GM18870 (cell line): ENCODE measurements around the gene SLC39A9.
"Not testable (repeated sequence)": the region's sequence is repeated elsewhere in the genome, so short reads cannot be mapped to it uniquely, and the experiment has no call there.

Experiments used
- ATAC-seq: cut with Tn5 transposase; IDR thresholded peaks from one replicate; pipeline ENCODE4 v1.9.1; 2021; ENCODE audit warnings: moderate library complexity; ENCODE audit not compliant: unreplicated experiment

SLC39A9 gene

DNA sequence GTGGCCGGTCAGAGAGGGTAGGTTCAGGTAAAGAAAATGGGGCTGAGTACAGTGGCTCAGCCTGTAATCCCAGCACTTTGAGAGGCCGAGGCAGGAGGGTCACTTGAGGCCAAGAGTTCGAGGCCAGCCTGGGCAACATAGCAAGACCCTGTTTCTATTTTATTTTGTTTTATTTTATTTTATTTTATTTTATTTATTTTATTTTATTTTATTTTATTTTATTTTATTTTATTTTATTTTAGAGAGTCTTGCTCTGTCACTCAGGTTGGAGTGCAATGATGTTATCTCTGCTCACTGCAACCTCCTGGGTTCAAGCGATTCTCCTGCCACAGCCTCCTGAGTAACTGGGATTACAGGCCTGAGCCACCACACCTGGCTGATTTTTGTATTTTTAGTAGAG is 99.4 kb downstream of the SLC39A9 start:
- not testable (repeated sequence) for ATAC-seq

DNA sequence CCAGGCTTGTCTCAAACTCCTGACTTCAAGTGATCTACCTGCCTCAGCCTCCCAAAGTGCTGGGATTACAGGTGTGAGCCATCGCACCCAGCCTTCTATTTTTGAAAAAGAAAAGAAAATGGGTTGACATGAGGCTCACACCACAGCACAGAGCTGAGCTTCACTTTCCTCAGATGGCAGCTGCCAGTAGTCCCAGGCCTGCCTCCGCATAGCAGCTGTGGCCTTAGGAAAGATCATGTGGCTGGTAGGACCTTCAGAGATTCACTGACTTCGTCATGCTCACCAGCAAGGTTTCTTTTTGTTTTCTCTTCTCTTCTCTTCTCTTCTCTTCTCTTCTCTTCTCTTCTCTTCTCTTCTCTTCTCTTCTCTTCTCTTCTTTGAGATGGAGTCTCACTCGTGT is 99.8 kb downstream of the SLC39A9 start:
- ATAC-seq: not testable (repeated sequence)

DNA sequence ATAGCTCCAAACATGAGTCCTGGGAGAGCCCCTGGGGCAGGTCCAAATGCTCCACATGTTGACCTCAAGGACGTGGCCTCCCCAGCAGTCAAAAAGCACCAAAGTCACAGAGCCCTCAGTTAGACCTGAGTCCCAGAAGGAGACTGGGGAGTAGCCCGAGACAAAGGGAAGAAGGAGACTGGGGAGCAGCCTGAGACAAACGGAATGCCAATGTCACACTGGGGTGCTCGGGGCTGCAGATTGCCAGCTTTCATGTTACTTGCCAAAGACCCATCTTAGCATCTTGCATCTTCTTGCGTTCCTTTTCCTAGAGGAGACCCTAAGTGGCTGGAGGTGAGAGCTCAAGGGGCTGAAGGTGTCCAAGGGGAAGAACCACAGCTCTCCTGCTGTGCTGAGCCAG is 100.9 kb downstream of the SLC39A9 start:
- ATAC-seq: no peak

DNA sequence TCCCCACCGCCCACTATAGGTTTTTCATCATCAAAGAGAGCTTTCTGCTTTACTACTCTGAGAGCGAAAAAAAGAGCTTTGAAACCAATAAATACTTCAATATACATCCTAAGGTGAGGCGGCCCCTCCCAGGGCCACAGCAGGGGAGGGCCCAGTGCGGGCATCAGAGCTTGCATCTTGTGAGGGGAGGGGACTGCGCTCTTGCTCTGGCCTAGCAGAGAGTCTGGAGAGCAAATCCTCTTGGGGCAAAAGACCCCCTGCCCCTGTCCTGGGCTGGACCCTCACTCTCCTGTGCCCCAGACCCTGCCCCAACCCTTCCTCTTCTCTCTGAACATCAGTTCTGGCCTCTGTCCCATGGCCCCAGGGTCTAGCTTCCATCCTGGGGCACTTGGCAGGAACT is 101.6 kb downstream of the SLC39A9 start:
- ATAC-seq: no peak

DNA sequence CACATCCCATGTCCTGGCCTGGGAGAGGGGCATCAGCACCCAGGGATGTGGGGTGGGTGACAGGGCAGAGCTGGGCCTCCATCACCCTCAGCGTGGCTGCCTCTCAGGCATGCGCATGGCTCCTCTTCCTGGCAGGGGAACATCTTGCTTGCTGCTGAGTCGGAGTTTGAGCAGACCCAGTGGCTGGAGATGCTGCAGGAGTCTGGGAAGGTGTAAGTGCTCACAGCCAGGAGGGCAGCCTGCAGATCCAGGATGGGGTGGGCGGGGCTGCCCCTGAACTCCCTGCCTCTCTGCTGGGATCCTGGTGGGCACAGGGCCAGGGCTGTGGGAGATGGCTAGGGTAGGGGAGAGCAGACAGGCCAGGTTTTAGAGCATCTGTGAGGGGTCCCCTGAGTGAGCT is 102.2 kb downstream of the SLC39A9 start:
- no peak for ATAC-seq

DNA sequence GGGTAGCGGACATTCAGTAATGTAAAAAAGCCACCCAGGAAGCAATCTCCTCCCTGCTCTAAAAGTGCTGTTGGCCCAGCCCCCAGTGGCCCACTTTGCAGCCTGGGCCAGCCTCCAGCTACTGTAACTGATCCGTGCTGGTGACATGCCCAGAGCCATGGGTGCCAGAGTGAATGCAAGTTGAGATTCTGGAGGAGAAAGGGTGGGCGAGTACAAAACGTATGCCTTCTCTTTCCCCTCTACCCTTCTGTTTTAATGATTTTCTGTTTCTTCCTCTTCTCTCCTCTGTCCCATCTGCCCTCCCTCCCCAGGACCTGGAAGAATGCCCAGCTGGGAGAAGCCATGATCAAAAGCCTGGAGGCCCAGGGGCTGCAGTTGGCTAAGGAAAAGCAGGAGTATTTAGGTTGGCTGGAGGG is 102.9 kb downstream of the SLC39A9 start:
- ATAC-seq: no peak

DNA sequence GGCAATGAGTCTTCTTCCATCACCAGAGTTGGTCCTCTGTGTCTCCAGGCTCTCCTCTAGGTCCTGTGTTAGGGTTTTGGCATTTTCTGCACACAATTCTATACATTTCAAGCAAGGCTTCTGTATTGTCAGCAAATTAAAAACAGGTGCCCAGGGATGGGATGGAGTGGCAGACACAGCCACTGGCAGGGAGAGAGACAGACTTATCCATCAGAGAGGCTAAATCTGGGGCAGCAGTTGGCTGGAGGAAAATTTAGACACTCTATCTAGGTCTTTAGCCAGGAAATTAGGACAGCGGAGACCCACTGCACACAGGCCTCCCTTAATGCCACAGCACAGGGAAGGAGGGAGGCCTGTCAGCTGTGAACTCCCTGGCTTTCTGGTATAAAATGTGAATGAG is 106.3 kb downstream of the SLC39A9 start:
- ATAC-seq: no peak

DNA sequence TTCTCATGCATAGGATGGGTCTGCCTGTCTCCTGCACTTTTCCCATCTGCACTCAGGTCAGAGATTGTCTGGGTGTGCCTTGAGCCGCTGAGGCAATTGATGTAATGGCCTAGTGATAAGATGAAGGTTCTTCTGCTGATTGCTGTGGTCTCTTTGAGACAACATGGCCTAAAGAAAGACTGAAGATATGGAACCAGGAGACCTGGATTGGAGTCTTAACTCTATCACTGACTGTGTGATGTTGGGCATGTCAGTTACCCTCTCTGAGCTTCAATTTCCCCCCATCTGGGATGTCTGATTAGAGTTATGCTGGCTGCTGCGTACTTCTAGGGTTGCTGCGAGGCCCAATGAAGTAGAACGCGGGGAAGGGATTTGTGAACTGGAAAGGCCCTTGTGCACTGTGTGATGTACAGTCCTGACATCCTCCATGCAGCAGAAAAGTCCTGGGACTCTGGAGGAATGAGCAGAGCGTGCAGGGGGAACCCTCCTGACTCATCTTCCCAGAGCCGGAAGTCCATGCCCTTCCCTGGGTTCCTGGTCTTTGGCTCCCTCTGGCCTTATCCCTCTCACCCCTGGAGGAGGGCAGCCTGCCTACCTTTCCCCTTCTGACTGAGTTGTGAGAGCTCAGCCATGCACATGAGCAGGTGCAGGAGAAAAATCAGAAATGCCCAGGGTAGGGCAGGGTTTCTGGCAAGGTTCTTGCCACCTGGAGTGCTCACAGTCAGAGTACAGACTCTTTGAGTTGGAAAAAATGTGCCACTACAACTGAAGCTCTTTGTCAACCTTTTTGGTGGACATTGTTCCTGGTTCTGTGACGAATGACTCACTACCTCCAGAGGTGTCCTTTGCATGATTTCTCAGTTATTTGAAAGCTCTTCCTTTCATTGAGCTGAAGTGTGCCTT is 107.1 kb downstream of the SLC39A9 start:
- ATAC-seq: no peak

DNA sequence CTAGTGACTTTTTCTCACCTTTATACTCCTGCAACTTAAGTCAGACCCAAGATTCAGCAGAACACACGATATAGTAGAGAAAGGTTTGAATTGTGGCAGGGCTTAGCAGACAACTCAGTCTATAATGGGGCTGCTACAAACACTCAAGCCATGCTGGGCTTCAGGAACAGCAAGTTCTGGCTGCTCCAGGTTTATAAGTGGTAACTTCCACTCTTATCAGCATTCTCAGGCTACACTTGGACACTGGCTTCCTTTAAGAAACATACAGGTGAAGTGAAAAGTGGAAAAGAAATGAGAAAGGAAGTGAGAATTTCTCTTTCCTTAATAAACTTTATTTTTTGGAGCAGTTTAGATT is 107.7 kb downstream of the SLC39A9 start:
- ATAC-seq: no peak
